A673 (cell line): ENCODE results near the gene ARF6.

ENCODE experiments used
- CTCF ChIP-seq: fragments of 300-800, 200-600 bp; sonication (generic); conservative IDR thresholded peaks from 2 replicates; pipeline ENCODE4 v1.5.1; 2017; ENCODE audit warnings: low read depth, mild to moderate bottlenecking, antibody characterized with exemption, low read length, moderate library complexity, mixed read lengths
- EZH2 ChIP-seq: fragments of 200-600 bp; sonication (generic); IDR thresholded peaks from 2 replicates; pipeline ENCODE4 v1.6.1; 2017; ENCODE audit warnings: borderline replicate concordance, low read depth, mild to moderate bottlenecking, mixed read lengths, antibody characterized with exemption, low read length; ENCODE audit not compliant: poor library complexity, severe bottlenecking

GRCh38 chr14:49853158-49853477 is 39.8 kb upstream of the ARF6 start:
- TF ChIP-seq EZH2 (no peak), CTCF (no peak)
